HG02798 (cell line): Measurements from ENCODE around the gene UVRAG.

ENCODE experiments used
- ATAC-seq: cut with Tn5 transposase; IDR thresholded peaks from one replicate; pipeline ENCODE4 v1.9.1; 2021; ENCODE audit warnings: mild to moderate bottlenecking; ENCODE audit not compliant: unreplicated experiment, poor library complexity

The UVRAG gene

DNA sequence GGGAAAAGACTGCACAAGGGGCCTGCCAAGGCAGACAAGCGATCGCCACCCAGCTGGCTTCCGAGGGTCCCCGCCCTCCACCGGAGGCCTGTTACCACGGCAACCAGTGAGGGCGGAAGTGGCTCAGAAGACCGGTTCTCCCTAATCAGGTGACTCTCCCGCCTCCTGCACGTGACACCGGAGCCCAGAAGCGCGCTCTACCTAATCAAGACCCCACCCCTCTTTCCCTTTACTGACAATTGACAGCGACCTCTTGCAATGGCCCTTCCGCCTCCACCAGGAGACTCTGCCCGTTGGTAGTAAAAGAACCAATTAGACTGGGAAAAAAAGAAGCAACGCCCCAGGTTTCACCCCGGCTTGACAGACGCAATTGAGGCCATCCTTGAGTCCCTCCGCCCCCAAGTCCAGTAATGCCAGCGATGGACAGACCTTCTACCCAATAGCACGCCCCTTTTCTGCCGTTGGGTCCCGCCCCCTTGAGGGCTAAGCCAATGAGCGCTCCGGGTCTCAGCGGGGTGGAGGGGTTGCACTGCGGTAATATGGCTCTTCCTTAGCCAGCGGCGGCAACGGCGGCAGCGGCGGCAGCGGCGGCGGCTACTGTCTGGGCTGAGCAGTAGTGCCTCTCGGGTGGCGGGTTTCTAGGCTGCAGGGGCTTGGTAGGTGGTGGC is at the start of gene UVRAG:
Gene UVRAG, plus strand, starts transcription at position 534 of the 668 bp plus-strand sequence. CDS start 198 bp downstream, outside the sequence.
- peak; percentile 83 for ATAC-seq

DNA sequence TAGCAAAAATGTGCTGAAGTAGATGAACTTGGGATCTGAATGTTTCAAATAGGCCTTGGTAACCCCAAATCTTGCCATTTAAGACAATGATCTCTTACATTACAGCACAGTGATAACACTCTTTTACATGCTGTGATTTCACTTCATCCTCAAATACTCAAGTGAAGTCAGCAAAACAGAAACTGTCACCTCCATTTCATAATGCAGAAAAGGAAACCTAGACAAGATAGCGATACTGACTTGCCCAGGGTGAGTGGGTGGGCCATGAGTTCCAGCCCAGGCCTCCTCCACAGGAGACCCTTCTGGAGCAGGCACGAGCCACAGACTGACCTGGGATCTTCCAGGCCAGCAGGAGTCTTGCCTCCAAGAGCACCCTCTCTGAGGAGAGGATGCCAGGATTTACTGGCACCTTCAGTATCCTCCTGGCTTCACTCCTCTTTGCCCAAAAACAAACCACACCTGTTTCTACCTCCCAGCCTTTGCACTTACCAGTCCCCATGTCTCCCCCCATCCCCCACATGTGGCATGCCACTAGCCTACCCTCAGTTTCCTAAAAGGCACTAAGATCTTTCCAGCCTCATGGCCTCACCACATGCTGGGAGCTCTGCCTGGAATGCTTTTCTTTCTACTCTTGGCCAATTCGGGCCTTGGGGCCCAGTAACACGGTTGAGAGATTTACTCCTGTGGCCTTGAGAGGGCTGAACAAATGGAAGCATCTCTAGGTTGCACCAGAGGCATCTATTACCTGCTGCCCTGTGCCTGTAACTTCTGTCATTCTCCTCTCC is 48.4 kb upstream of the UVRAG start:
- ATAC-seq, result no peak

DNA sequence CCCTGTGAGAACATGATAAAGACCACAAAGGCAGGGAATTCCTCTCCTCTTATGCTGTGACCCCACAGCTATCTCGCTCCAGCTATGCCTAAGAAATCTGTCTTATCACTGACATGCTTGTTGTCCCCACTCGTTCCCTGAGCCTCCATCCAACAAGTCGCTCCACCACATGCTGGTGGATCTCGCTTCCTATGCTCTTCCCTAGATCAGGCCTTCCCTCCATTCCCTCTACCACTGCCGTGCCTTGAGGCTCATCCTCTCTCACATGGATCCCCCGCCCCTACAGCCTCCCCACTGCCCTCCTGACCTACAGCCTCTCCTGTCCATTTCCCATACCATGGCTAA is 47.8 kb upstream of the UVRAG start:
- no peak for ATAC-seq

DNA sequence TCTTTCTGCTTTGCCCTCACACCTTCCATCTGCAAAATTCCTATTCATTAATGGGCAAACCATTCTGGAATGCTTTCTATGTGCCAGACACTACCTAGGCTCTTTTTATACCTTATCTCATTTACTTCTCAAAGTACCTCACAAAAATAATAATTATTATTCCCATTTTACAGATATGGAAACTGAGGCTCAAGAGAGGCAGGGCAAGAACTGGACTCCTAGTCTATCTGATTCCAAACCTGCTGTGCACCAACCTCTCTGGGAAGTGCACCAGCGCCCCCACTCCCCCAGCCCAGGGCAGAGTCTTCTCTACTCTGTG is 47.3 kb upstream of the UVRAG start:
- ATAC-seq, result no peak

DNA sequence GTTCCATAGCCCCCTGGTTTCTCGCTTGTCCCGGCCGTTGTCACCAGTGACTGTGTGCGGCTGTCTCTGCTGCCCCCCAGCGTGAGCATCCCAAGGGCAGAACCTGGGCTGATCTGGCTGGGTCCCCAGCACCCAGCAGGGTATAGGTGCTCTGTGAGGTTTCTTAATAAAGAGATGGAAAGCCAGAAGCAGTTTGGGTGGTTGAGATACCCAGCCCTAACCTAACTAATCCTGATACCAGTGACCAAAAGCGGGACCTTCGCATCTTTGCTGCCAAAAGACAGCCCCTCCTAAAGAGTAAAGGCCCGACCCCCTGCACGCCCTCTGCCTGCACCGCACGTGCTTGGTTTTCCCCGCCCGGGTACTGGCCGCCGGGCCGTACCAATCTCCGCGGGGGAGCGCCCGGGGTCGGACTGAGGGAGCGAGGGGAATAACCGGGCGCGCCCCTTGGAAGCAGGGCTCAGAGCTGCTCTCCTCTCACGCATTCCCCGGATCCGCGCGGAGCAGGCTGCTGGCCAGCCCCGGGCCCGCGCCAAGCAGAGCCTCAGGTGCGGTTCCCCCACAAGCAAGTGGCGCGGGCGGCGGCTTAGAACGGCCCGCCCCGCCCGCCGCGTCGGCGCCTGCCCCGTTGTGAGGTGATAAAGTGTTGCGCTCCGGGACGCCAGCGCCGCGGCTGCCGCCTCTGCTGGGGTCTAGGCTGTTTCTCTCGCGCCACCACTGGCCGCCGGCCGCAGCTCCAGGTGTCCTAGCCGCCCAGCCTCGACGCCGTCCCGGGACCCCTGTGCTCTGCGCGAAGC is 46.7 kb upstream of the UVRAG start, which contains the start of gene DGAT2:
Gene DGAT2, plus strand, starts transcription at position 667 of the 797 bp plus-strand sequence. CDS start 214 bp downstream, outside the sequence.
- ATAC-seq, result peak; percentile 75

DNA sequence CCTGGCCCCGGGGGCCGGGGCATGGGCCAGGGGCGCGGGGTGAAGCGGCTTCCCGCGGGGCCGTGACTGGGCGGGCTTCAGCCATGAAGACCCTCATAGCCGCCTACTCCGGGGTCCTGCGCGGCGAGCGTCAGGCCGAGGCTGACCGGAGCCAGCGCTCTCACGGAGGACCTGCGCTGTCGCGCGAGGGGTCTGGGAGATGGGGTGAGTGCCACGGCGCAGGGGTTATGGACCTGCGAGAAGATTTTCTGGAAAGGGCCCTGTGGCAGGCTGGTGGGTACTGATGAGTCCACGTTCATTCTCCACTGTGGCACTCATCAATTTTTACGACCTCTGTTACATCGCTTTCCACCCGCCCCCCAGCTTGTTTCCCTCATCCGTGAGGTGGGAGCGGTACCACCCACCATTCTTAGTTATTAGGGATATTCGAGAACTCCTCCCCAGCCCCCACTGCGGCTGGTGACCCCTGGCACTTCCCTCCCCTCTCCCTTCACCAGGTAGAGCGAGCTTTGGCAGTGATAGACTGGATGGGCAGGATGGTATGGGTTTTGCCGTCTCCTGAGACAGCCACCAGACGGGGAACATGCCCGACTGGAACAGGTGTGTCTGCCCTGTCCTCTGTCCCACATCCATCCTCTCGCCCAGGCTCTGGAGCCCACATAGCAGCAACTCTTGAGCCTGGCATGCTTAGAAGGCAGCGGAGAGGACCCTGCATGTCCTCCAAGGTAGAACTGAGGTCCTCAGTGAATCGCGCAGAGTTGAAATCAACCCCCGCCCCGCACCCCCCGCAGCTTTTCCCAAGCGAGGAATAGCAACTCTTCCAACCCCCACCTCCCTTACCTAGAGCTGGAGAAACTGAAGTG is 45.9 kb upstream of the UVRAG start:
- ATAC-seq, result no peak

DNA sequence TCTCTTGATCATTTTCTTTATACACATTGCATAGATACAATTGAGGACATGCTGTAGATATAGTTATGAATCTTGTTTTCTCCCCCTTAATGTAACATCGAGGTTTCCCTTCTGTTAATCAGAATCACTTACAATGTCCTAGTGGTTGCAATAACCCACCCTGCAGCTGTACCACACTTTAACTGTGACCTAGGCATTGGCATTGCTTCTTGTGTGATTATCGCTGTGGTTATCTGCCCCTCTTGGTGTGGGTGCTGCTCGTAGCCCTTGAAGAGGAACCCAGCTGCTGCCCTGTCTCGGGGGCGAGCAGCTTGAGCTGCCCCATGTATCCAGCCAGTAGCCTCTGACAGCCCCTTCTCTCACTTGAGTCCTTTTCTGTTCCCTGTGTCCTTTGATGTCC is 44.9 kb upstream of the UVRAG start:
- no peak for ATAC-seq

DNA sequence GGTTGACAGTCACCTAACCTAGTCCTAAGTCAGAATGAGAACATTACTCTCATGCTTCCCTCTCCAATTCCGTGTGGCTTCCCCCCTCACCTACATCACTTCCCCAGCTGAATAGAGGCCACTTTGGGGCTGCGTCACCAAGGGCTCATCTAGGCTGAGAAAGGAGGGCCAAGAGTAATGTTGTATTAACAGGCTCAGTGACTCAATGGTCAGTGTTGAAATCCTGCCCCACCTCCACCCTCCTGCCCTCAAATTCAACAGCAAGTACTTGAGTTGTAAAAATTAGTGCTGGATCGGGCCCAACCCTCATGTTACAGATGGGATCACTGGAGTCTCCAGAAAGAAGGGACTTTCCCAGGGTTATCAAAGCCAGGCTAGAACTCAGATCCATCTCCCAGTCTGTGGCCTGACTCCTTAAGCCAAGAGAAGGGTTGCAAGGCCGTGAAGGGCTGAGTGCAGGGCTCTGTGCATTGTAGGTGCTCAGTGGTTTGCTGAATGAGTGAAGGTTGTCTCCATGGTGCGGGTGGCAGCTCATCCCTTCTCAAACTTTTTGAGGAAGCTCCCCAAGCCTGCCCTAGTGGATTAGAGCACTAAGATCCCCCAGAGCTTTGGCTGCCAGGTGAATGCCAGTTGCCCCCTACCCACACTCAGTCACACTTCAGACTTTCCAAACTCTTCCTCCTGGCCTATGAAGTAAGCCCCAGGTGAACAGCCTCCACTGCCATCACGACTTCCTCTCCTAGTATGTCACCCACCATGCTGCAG is 43.2 kb upstream of the UVRAG start:
- no peak for ATAC-seq

DNA sequence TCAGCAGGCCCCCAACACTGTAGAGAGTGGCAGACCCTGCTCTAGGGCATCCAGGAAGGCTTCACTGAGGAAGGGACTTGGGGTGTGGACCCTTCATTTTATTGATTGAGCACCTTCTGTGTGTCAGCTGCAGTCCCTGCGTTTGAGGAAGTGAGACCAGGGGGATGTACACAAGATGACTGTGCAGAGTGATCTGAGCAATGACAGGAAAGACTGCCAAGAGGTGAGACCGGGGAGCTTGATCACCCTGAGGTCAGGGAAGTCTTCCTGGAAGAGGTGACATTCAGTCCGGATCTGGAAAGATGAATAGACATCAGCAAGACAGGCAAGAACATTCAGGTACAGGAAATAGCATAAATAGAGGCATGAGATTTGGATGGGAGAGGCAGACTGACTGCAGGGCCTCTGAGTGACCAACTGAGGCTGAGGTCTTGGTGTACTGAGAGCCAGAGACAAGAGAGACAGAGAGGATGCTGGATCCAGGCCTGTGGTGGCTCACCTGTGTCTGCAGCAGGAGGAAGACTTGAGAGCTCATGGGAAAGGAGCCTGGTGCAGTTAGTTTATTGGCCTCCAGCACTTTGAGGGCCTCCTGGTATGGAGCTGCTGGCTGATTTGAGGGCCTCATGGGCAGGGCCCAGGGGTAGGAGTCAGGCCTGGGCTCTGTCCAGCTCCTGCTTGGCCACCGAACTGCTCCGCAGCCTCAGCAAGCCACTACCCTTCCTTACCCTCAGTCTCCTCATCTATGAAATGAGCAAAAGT is 41.2 kb upstream of the UVRAG start:
- ATAC-seq, result peak; percentile 76

DNA sequence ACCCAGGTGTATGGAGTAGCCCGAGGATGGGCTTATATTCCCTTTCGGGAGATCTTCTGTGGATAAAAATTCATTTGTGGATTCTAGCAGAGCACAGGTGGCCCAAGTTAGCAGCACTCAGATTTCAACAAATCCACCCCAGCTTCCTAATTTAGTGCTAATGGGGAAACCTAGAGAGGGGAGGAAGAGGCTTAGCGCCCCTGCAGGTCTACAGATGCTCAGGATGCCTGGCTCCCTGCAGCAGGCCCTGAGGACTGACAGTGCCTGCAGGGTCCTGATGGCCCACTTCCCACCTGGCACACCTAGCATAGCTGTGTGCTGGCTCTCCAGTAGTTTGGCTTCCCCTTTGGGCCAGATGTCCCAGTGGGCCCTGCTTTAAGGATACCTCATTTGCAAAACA is 40.0 kb upstream of the UVRAG start:
- no peak for ATAC-seq

DNA sequence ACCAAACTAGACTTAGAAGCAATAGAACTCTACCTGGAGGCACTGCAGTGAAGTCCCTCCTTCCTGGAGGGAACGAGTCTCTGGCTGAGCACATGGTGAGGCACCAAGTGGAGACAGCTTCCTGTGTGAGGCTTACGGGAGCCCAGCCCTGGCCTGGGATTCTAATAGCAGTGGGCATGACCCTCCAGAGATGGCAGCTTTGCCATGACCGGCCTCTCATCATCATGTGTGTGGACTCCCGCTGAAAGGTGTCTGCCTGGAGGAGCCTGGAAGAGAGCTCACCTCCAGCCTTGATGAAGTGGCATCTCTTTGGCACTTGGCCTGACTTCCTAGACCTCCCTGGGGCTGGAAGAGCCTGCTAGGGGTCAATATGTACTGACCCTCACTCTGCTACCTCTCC is 38.5 kb upstream of the UVRAG start:
- ATAC-seq, result no peak

DNA sequence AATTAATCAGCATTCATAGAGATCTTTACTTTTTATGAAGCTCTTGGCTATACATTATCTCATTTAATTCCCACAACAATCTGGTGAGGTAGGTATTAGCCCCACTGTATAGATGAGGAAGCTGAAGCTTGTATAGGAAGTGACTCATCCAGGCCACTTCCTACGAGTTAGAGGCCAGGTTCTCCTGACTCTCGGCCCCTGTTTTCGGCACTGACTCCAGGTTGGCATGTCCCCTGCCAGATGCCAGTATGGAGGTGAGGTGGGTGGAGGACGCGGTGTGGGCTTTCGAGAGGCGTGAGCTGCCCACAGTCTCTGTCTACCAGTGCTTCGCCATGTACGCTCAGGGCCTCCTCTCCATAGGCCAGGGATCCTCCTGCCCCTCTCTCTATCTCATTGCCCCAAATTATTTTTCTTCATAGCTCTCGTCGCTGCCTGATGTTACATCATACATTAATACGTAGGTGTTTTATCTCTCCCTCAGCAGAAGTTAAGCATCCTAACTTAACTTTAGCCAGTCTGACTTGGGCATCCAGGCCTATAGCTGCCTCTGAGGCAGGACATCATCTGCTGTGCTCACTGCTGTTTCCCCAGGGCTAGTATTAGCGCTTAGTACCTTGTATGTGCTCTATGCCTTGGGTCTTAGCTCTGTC is 37.4 kb upstream of the UVRAG start:
- no peak for ATAC-seq

DNA sequence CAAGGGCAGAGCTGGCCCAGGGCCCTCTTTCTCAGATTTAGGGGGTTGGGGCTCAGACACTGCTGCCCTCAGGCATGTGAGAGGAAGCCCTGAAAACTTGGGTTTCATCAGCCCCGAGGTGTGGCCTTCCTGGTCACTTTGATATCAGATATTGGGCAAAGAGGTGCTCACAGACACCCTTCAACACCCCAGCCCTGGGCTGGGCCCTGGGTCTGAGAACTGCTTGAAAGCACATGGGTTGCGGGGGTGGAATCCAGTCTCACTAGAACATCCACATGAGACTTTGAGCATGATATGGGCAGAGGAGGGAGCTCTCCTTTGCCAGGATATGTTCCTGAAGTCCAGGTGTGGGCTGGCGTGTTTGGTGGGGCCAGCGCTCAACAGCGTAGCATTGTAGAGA is 36.0 kb upstream of the UVRAG start:
- no peak for ATAC-seq

DNA sequence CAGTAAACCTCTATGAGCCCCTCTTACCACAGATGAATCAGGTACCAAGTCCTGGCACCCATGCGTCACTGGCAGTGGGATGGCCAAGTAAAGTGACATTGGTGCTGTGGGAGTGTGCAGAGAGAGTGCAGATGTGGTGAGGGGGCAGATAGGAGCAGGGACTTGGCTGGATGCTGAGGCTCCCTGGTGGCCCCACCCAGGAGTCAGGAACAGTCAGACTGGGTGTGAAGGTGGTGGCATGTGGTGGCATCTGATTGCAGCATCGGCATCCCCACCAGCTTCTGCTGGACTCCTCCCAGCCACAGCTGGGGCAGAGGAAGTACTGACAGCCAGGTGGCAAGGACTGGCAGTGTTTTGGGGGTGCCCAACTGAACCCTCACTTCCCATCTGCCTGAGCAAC is 35.0 kb upstream of the UVRAG start:
- ATAC-seq, result no peak

DNA sequence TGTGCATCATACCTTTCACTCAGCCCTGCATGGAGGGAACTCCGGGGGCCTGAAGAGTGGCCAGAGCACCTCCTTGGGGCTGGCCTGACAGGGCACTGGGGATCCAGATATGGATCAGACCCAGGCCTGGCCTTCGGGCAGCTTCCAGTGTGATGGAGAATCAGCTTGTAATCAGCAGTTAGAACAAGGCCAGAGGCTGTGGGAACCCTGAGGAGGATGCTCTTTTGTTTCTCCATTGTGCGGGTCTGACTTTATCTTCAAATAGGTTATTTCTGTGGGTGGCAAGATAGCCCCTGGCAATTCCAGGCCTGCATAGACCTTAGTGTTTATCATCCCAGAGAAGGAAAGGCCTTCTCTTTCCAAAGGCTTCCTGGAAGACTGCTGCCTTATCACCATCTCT is 34.1 kb upstream of the UVRAG start:
- ATAC-seq, result no peak

DNA sequence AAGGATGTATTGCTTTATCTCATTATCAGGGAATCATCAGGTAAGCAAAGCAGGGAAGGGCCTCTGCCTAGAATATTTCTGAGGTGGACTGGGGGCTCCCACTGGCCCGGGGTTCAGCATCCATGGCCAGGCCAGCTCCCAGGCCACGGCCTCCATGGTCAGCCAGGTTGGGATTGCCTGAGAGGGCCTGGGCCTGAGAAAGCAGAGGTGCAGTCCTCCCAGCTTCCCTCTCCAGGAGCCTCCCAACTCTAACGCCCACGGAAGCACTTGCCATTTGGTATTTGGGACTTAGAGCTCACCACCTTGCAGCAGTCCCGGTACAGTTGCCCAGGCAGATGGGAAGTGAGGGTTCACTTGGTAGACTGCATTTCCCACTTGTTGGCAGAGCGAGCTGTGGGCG is 33.7 kb upstream of the UVRAG start:
- no peak for ATAC-seq

DNA sequence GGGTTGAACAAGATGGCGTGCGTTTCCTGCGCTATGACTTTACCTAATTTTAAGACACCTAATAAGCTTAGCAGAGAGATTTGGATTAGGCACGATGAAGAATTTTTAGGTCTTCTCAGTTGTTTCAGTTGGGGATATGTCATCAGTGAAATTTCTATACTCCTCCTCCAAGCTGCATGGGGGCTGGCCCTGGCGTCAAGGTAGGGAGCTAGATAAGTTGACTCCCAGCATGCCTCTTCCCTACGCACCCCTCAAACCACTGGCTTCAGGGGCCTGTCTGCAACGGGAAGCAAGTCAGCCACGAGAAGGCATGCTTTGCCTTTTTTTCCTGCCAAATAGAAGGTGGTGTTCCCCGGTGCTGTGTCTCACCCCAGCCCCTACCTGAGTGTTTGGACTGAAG is 33.2 kb upstream of the UVRAG start:
- no peak for ATAC-seq

DNA sequence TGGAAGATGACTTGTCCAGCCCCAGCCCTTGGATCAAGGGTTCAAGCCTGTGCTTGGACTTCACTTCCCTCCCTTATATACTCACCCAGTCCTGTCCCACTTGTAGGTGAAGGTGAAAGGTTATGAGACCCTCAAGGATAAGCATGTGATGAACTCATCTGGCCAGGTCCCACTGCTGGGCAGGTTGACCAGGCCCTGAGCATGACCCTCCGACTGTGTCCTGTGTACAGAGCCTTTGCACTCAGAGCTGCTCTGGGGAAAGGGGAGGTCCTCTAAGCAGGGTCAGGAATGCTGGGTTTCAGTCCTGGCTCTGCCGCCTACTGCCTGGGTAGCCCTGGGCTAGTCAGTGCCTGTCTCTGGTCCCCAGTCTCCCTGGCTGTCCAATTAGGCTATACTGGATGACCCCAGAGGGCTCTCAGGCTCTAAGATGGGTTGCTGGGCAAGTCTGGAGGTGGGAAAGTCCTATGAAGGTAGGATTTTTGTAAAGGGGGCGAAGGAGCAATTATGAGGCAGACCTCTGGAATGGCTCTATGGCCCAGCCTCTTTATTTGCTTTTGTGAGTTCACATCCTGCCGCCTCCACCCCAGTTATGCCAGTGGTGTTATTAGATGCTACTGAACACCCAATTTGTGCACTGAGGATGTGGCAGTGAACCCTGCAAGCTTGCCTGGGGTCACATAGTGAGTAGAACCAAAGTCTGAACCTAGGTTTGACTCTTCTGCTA is 32.3 kb upstream of the UVRAG start:
- ATAC-seq, result no peak
